Stimulated activated CD4-positive, alpha-beta T cell treated with anti-CD3 and anti-CD28 coated beads, Interleukin-2, amount 100 ng/mL, for 48 hours (primary cell): ENCODE measurements around the gene LPIN2.
"Not testable (repeated sequence)": the region's sequence is repeated elsewhere in the genome, so short reads cannot be mapped to it uniquely, and the experiment has no call there.

ENCODE experiments used
- DNase-seq, 2 donors: peaks; one replicate each; pipeline ENCODE4 v3.0.0-alpha.2; 2020

Gene LPIN2

GRCh38 chr18:3042379-3042778, 29.4 kb upstream of the LPIN2 start:
- DNase-seq: no peak

DNA sequence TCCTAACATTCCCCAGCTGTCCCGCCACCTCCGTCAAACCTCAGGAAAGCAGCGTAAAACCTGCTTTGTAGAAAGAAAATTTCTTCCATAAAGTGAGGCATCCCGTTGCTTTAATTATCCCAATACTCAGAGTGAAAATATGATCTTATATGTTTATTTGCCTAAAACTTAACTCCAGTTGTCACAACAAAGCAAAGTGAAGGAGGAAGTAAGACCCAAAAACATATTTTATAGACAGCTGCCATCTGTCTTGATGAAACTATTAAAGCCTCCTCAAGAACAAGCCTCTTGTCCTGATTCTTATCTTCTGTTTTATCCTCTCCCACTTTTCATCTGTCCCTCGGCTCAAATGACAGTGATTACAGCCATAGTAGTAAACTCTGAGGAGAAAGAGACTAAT, 28.9 kb upstream of the LPIN2 start:
- no peak for DNase-seq

GRCh38 chr18:3040881-3041280, 27.9 kb upstream of the LPIN2 start:
- no peak for DNase-seq

- no peak for DNase-seq
Measured at GRCh38 chr18:3040173-3040572, 27.2 kb upstream of the LPIN2 start.

DNA sequence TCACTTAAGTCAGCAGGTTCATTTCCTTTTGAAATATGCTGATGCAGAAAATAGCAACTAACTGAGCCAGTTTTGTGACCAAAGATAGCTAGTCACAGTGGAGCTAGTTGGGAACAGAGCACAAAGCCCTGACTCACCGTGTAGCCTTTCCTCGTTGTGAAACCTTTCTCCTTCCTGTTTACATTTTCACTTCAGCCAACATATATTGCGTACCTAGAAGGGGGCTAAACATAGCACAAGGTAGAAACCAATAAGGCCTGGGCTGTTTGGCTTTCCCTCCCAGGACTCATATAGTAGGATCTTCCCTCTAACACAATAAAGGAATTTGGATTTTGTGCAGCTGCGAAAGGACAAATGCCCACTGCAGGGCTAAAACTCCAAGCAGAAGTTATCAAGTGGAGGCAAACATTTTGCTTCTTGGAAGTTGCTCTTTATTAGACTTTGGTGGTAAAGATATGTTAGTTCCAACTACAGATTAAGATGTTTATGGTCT, 24.5 kb upstream of the LPIN2 start:
- no peak for DNase-seq

DNA sequence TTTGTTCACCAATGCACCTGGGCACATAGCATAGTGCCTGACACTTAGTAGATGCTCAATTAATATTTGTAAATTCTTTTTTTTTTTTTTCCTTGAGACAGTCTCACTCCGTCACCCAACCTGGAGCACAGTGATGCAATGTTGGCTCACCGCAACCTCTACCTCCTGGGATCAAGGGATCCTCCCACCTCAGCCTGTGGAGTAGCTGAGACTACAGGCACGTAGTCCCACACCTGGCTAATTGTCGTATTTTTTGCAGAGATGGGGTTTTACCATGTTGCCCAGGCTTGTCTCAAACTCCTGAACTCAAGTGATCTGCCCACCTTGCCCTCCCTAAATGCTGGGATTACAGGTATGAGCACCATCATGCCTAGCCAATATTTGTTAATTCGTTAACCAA, 23.2 kb upstream of the LPIN2 start:
- DNase-seq: no peak

DNA sequence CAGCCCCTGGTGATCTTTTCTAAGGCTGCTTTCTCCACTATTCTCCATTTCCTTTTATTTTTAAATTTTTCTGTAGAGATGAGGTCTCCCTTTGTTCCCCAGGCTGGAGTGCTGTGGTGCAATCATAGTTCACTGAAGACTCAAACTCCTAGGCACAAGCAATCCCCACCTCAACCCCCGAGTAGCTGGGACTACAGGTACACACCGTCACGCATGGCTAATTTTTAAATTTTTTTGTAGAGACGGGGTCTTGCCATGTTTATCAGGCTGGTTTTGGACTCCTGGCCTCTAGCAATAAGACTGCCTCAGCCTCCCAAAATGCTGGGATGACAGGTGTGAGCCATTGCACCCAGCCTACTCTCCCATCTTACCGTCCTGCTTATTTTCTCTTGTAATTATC, 22.7 kb upstream of the LPIN2 start:
- no peak for DNase-seq

DNA sequence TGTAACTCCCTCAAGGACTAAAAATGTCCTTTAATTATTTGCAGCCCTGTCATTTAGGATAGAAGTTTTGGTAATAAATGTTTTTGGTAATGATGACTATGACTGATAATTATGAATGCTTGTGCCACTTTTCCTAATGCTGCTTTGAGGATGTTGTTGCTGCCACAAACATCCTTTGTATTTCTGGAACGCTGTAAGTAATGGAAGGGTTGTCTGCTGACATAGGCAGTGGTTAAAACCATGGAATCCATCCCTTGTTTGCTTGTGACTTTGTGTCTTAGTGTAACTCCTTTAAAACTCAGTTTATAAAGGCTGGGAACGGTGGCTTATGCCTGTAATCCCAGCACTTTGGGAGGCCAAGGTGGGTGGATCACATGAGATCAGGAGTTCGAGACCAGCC, 19.8 kb upstream of the LPIN2 start:
- no peak for DNase-seq

DNA sequence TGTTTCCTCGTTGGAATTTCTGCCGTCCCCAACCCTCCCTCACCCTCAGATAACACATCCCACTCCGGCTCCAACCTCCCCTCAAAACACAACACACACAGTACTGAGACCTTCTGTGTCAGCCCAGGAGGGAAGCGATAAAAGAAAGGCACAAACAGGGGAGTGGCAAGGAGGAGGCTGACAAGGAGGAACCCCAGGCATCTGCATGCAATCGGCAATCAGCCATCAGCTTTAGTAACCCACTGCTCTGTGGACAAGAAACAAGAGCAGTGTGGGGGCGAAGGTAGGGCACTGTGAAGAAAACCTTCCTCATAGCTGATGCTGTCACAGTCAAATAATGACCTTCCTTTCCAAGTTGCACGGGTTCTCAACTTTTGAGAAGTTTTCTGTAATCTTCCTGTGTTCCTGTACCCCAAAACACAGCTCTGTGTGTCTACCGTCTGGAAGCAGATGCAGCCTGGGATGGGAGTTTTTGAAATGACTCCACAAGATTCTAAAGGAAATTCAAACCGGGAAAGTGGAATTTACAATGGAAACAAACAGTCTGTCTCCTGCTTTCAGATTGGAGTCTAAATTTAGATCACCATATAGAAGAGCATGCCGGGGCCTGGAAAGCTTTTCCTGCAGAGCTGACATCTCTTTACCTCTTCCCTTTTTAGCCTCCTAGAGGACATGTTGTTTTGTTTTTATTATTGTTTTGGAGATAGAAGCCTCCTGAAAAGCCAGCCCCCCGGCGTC, 16.4 kb upstream of the LPIN2 start:
- DNase-seq: no peak

DNA sequence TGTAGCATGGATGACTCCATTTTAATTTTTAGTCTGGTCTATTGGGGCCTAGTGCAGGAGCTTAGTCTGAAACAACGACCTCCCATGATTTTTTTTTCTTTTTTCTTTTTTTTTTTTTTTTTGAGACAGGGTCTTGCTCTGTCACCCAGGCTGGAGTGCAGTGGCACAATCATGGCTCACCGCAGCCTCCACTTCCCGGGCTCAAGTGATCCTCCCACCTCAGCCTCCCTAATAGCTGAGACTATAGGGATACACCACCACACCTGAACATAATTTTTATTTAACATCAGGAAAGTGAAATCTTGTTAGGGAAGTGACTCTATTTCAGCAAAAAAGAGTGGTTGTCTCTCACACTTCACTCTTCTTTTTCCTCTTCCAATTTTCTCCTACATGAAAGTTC, 15.2 kb upstream of the LPIN2 start:
- DNase-seq: not testable (repeated sequence)

GRCh38 chr18:3027370-3027891, 14.5 kb upstream of the LPIN2 start:
- no peak for DNase-seq

- DNase-seq: no peak
Measured at GRCh38 chr18:3025544-3025943, 12.6 kb upstream of the LPIN2 start.

GRCh38 chr18:3023603-3024002, 10.7 kb upstream of the LPIN2 start:
- not testable (repeated sequence) for DNase-seq

DNA sequence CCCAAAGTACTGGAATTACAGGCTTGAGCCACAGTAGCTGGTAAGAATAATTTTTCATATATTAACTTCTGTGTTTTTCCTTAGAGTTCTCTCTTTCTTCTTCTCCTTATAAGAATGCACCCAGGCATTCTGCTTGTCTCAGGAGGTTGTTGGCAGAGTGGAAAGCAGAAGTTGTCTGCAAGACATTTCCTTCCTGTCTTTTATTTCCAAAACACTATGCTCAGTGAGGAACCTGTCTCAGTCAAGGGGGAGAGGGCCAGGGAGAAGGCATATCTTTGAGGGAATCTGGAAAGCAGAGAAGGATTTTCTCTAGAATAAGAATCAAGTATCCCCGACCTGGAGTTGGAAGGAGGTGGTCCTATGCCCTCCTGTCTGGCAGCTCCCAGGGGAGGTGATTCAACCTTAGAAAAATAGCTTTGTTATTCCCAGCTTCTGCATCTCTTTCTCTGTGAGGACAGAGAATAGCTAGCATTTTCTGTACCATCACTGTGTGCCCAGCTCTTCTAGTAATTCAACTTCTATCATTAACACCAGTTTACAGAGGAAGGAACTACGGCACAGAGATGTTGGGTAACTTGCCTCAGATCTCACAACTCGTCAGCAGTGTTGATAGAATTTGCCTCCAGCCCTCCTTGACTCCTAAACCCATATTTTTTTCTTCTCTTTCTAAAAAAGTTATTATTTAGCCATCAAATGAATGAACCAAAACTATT, 3.8 kb upstream of the LPIN2 start:
- no peak for DNase-seq

- no peak for DNase-seq
Measured at GRCh38 chr18:3015851-3016250, 2.9 kb upstream of the LPIN2 start.

DNA sequence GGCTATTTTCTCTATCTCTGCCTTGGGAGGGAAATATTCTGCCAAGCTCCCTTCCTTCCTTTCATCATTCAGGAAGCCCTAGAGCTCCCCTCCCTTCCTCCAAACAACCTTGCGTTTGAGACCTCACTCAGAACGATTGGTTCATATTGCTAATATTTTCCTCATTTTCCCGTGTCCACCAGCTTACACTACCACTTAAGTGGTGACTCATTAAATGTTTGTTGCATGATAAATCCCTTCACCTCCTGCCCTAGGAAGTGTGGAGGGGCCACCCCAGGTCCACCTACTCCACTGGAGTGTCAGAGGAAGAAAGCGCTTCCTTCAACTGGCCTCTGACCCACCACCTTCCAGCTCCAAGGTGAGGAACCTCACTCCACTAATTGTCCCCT, 2.3 kb upstream of the LPIN2 start:
- DNase-seq: no peak

GRCh38 chr18:3014503-3015203, 1.7 kb upstream of the LPIN2 start:
- no peak for DNase-seq

DNA sequence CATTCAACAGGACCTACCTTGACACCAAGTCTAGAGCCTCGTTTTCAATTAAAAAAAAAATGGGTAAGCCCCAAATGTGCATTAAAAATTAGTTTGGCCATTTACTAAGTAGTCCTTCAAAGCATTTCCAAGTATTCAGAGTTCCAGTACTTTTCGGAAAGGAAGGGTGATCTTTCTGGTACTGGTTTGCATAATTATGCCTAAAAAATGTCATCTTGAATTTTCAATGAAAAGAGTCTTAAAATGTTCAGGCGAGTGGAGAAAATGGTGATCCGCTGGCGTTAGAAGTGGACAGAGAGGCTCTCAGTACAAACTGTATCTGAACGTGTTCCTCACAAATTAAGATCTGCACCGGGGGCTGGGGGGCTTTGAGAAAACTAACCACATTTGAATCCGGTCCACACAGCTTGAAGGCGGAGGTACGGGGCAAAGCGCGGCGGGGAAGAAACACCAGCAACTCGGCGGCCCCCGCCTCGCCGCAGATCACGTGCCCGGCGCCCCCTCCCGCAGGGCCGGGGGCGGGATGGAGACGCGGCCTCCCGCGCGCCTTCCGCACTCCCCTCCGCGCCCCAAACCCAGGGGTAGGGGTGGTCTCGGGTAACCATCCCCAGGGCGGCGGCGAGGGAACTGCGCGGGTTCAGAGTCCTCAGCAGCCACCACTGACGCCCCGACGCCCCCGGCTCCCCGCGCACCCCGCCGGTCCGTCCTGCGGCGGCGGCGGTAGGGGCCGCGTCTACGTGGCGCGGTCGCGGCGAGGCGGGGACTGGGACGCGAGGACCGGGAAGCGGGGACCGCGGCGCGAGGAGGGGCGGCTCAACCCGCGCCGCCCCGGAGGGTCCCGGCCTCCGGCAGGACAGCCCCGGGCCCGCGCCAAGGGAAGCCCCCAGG, 564 bp downstream of the LPIN2 start:
- DNase-seq: peak; percentile 20 to 31

DNA sequence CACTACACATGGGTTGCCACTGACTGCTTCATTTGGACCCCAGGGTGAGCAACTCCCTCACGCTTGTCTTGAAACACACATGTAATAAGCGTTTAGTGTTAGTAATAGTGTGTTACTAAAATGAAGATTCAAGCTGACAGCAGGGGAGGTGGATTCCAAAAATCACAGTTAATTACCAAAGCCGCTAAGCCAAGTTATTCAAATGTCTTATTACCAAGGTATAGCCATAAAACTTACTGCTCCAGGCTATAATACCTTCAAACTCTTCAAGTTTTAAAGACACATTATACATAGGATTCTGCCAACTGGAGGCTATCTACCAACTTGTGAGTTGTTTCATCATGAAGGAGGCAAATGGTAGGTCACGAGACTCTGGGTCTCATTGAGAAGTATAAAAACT, 2.9 kb downstream of the LPIN2 start:
- DNase-seq: no peak

GRCh38 chr18:3008541-3008940, 4.4 kb downstream of the LPIN2 start:
- no peak for DNase-seq

DNA sequence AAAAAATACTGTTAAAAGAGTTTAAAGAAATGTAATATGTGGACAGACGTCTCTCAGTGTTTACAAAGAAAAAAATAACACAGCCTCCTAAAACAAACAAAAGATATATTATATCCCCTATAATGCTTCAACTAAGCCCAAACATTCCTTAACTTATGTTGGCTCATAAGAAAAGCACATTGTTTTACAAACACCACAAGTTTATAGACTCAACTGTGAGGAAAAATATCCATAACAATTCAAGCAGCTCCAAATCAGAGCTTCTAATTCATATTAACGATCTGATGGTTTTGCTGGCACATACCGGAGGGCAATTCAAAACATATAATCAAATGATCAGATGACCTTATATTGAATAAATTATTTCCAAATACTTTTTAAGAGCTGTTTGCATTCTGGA, 5.5 kb downstream of the LPIN2 start:
- DNase-seq: no peak

DNA sequence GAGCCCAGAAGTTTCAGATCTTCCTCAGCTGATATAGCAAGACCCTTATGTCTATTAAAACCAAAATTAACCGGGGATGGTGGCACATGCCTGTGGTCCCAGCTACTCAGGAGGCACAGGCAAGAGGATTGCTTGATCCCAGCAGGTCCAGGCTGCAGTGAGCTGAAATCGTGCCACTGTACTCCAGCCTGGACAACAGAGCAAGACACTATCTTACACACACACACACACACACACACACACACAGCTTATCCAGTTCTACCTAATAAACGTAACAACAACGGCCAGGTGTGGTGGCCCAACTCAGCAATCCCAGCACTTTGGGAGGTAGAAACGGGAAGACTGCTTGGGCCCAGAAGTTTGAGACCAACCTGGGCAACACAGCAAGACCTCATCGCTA, 7.5 kb downstream of the LPIN2 start:
- DNase-seq: no peak

- DNase-seq: not testable (repeated sequence)
Measured at GRCh38 chr18:3003766-3004165, 9.2 kb downstream of the LPIN2 start.
